Colon (tissue), 2 donors: ENCODE data around the gene ARSK.
"Not testable (repeated sequence)": the region's sequence is repeated elsewhere in the genome, so short reads cannot be mapped to it uniquely, and the experiment has no call there.

Experiments used
- FAIRE-seq: peaks from 2 replicates; lab custom pipeline; 2012; peaks lifted over from hg19 to GRCh38; lab: Jason Lieb, UNC
- donor health status: control.
- donor health status: control.

The ARSK gene

GRCh38 chr5:95621839-95622629 lies 67.1 kb downstream of the ARSK start:
- FAIRE-seq = no peak

GRCh38 chr5:95623706-95624105 lies 68.8 kb downstream of the ARSK start:
- FAIRE-seq = no peak

- FAIRE-seq = no peak
Observed at GRCh38 chr5:95624368-95624767, 69.5 kb downstream of the ARSK start.

GRCh38 chr5:95626701-95627100 lies 71.8 kb downstream of the ARSK start:
- FAIRE-seq = no peak

- no peak for FAIRE-seq
Observed at GRCh38 chr5:95627971-95628810, 73.3 kb downstream of the ARSK start.

- no peak for FAIRE-seq
Observed at GRCh38 chr5:95628933-95629332, 74.0 kb downstream of the ARSK start.

GRCh38 chr5:95630394-95630917 lies 75.6 kb downstream of the ARSK start:
- no peak for FAIRE-seq

GRCh38 chr5:95631255-95631958 lies 76.5 kb downstream of the ARSK start:
- FAIRE-seq = no peak

GRCh38 chr5:95631991-95632675 lies 77.2 kb downstream of the ARSK start:
- FAIRE-seq = no peak

- not testable (repeated sequence) for FAIRE-seq
Observed at GRCh38 chr5:95632942-95633341, 78.0 kb downstream of the ARSK start.

GRCh38 chr5:95633671-95634070 lies 78.8 kb downstream of the ARSK start:
- no peak for FAIRE-seq

GRCh38 chr5:95634081-95634480 lies 79.2 kb downstream of the ARSK start:
- no peak for FAIRE-seq

- FAIRE-seq = no peak
Observed at GRCh38 chr5:95638632-95639031, 83.7 kb downstream of the ARSK start.

GRCh38 chr5:95641741-95642220 lies 86.9 kb downstream of the ARSK start:
- no peak for FAIRE-seq

- FAIRE-seq = no peak
Observed at GRCh38 chr5:95643152-95643551, 88.3 kb downstream of the ARSK start.

GRCh38 chr5:95644351-95645042 lies 89.6 kb downstream of the ARSK start:
- no peak for FAIRE-seq

GRCh38 chr5:95646226-95646568 lies 91.3 kb downstream of the ARSK start:
- FAIRE-seq = not testable (repeated sequence)

GRCh38 chr5:95646569-95647431 lies 91.9 kb downstream of the ARSK start, which contains the start of gene RFESD:
RFESD (plus strand) TSS chr5:95646777; CDS start chr5:95652272, 5,495 bp downstream.
- FAIRE-seq = peak; percentile 14

GRCh38 chr5:95647886-95648860 lies 93.3 kb downstream of the ARSK start:
- no peak for FAIRE-seq
